ENCODE data around the gene MAPT. TPM values are rescaled to one million over a fixed set of nuclear protein-coding genes. Genes with fewer than 3 reads are reported as not detected.

MAPT gene
- polyA plus RNA-seq (ENCODE audit: insufficient read length in 4 of 4): 10 to 100 TPM in 2 of 4 donors, 1 to 10 TPM in 2; 9.2 to 13.8 (median 10.5) TPM

DNA sequence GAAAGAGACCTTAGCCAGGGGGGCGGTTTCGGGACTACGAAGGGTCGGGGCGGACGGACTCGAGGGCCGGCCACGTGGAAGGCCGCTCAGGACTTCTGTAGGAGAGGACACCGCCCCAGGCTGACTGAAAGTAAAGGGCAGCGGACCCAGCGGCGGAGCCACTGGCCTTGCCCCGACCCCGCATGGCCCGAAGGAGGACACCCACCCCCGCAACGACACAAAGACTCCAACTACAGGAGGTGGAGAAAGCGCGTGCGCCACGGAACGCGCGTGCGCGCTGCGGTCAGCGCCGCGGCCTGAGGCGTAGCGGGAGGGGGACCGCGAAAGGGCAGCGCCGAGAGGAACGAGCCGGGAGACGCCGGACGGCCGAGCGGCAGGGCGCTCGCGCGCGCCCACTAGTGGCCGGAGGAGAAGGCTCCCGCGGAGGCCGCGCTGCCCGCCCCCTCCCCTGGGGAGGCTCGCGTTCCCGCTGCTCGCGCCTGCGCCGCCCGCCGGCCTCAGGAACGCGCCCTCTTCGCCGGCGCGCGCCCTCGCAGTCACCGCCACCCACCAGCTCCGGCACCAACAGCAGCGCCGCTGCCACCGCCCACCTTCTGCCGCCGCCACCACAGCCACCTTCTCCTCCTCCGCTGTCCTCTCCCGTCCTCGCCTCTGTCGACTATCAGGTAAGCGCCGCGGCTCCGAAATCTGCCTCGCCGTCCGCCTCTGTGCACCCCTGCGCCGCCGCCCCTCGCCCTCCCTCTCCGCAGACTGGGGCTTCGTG, at the start of gene MAPT:
Gene MAPT, plus strand, starts transcription at position 533 of the 763 bp plus-strand sequence. CDS start 67,784 bp downstream, outside the sequence.
- DNase-seq (ENCODE audit: low read depth in 4 of 4, low spot score in 2 of 4): peak in 3 of 4 donors; percentile 89 to 93 (median 90)

- DNase-seq (ENCODE audit: low read depth in 4 of 4, low spot score in 2 of 4): no peak
Measured at GRCh38 chr17:45844695-45845375, 49.5 kb upstream of the MAPT start, which contains the start of gene SPPL2C. Gene SPPL2C (plus strand): TSS chr17:45844881. CDS start chr17:45844907, 26 bp downstream.

DNA sequence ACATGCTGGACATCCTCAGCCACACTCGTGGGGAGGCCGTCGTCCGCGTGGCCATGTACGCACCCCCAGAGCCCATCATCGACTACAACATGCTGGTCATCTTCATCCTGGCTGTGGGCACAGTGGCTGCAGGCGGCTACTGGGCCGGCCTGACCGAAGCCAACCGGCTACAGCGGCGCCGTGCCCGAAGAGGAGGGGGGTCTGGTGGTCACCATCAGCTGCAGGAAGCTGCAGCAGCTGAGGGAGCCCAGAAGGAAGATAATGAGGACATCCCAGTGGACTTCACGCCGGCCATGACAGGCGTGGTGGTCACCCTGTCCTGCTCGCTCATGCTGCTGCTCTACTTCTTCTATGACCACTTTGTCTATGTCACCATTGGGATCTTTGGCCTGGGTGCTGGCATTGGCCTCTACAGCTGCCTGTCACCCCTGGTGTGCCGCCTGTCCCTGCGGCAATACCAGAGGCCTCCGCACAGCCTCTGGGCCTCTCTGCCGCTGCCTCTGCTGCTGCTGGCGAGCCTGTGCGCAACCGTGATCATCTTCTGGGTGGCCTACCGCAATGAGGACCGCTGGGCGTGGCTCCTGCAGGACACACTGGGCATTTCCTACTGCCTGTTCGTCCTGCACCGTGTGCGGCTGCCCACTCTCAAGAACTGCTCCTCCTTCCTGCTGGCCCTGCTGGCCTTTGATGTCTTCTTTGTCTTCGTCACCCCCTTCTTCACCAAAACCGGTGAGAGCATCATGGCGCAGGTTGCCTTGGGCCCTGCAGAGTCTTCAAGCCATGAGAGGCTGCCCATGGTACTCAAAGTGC, 48.8 kb upstream of the MAPT start:
- DNase-seq (ENCODE audit: low read depth in 4 of 4, low spot score in 2 of 4): no peak

- no peak for DNase-seq (ENCODE audit: low read depth in 4 of 4, low spot score in 2 of 4)
Measured at GRCh38 chr17:45846223-45846622, 48.1 kb upstream of the MAPT start.

GRCh38 chr17:45846646-45847045, 47.7 kb upstream of the MAPT start:
- DNase-seq (ENCODE audit: low read depth in 4 of 4, low spot score in 2 of 4): no peak

GRCh38 chr17:45847101-45847500, 47.3 kb upstream of the MAPT start:
- DNase-seq (ENCODE audit: low read depth in 4 of 4, low spot score in 2 of 4): no peak

DNA sequence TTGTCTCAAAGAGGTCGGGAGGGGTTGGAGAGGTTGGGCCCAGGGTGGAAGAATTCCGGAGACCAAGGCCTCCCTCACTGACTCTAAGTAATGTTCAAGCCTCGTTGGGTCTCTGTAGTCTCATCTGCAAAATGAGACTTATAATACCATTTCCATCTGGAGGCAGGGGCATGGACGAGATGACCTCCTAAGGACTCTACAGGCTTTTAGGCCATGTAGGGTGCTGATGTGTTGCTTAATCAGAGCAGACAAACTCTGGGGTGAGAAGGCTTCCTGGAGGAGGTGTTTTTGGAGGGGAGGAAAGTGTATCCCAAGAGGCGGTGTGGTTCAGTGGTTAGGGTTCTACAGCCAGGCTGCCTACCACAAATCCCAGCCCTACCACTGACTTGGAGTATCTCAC, 46.6 kb upstream of the MAPT start:
- DNase-seq (ENCODE audit: low read depth in 4 of 4, low spot score in 2 of 4): no peak

DNA sequence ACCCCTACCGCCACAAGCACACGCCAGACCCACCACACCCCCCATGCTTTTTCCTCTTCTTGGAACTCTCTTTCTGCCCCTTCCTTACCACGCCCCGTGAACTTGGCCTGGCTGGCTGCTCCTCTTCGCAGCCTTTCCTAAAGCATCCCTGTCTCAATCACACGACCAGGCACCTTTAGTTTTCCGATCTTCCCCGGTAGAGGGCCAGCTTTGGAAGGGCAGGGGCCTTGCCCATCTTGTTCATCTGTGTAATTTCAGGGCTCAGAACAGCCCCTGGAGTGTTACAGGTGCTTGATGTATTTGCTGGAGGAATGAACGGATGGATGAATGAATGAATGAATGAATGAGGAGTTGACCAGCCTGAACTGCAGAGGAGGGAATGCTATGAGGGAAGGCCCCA, 45.9 kb upstream of the MAPT start:
- DNase-seq (ENCODE audit: low read depth in 4 of 4, low spot score in 2 of 4): no peak

DNA sequence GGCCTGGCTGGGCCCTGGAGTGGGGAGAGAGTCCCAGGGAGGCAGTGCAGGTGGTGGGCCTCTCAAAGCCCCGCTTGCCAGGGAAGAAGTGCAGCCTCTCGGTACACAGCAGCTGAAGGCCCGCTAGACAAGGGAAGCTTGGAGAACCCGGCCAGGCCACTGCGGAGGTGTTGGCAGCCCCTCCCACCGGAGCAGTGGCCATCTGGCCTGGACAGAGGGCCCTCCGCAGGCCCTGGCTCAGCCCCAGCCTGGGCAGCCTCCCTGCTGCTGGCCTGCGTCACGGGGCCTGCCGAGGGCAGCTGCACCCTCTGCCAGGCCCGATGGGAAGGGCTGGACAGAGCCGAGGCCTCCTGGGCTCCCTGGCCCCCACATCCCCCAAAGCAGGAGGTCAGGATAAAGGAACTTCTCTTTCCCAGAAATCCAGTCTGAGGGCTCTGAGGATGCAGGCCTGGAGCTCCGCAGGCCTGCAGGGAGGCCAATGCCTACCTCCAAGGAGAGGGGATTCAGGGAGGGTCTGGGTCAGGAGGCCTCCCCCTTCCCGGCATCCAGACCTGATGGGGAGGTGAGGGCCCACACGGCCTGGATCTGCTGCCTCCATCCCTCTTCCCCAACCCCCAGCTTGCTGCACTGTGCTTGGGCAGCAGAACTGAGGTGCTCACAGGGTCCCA, 45.4 kb upstream of the MAPT start:
- DNase-seq (ENCODE audit: low read depth in 4 of 4, low spot score in 2 of 4): no peak

- DNase-seq (ENCODE audit: low read depth in 4 of 4, low spot score in 2 of 4): no peak
Measured at GRCh38 chr17:45849536-45849990, 44.8 kb upstream of the MAPT start.

GRCh38 chr17:45850011-45850410, 44.3 kb upstream of the MAPT start:
- DNase-seq (ENCODE audit: low read depth in 4 of 4, low spot score in 2 of 4): no peak

GRCh38 chr17:45850468-45850867, 43.9 kb upstream of the MAPT start:
- DNase-seq (ENCODE audit: low read depth in 4 of 4, low spot score in 2 of 4): no peak

GRCh38 chr17:45851022-45851421, 43.3 kb upstream of the MAPT start:
- DNase-seq (ENCODE audit: low read depth in 4 of 4, low spot score in 2 of 4): no peak

DNA sequence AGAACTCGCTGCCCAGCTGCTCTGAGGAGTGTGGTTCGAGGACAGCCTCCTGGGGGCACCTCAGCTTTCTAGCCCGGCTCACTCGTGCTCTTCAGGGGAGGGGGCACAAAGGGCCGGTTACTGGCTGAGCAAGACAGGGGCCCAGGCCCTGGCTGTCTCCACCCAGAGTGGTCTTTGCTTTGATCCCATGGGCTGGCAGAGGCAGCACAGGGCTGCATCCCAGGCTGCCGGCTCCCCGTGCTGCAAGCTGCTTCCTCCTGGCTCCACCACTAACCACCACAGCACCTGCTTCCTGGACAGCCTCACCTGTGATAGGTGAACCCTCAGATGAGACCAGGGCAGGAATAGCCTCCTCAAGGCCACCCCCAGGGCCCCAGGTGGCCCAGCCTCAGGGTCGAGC, 42.9 kb upstream of the MAPT start:
- no peak for DNase-seq (ENCODE audit: low read depth in 4 of 4, low spot score in 2 of 4)

GRCh38 chr17:45851873-45852272, 42.5 kb upstream of the MAPT start:
- DNase-seq (ENCODE audit: low read depth in 4 of 4, low spot score in 2 of 4): no peak

DNA sequence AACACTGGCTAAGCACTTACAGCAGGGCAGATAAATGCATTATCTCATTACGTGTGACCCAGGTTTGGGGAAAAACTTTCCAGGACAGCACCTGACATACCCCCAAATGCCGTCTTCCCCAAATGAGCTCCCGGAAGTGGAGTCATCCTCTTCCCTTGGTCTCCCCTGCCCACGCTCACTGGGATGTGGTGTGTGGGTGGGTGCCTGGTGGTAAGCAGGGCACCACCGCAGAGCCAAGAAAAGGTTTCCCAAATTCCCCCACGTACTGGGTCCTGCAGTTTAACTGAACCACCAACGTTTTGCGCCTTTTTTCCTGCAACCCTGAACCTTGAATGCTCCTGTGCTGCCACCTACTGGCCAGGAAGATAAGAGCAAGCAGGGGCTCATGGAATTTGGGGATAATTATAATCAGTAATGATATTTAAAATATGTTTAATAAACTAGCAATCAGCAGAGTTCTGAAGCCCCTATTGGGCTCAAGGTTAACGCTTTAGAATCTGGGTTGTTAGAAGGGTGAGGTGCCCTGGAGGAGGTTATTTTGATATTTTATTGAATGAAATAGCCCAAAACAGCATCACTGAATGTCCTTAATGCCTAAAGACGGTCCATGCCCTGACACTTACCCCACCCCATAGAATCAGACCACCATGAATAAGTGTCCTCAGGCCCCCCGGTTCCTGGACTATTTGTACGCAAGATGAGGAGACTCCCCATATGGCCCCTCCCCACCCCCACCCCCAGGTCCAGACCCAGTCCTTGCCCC, 41.6 kb upstream of the MAPT start:
- peak in 2 of 4 donors; percentile 15 to 51 for DNase-seq (ENCODE audit: low read depth in 4 of 4, low spot score in 2 of 4)

DNA sequence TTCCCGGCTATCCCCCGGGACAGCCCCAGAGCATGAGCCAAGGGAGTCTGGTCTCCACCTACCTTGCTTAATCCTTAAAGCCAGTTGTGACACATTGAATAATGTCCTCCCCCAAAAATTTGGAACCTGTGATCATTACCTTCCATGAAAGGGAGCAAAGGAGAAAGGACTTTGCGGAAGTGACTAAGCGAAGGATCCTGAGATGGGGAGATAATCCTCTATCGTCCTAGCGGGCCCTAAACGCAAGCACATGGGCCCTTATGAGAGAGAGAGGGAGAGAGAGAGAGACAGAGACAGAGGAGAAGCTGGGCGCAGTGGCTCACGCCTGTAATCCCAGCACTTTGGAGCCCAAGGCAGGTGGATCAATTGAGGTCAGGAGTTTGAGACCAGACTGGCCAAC, 40.1 kb upstream of the MAPT start:
- no peak for DNase-seq (ENCODE audit: low read depth in 4 of 4, low spot score in 2 of 4)

DNA sequence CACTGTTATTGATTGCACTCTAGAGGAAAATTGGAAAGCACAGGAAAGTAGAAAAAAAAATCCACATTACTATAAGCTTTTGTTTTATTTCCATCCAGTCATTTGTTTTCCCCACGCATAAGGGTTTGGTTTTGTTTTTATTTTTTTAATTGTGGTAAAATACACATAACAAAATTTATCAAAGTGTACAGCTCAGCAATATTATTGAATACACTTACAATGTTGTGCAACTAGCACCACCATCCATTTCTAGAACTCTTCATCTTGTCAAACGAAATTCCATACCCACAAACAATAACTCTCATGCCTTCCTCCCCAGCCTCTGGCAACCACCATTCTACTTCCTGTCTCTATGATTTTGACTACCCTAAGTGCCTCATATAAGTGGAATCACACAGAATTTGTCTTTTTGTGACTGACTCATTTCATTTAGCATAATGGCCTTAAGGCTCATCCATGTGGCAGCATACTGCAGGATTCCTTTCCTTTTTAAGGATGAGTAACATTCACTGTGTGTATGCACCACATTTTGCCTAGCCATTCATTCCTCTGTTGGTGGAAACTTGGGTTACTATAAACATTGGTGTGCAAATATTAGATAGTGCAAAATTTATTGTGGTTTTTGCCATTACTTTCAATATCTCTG, 38.5 kb upstream of the MAPT start:
- no peak for DNase-seq (ENCODE audit: low read depth in 4 of 4, low spot score in 2 of 4)
